NCI-H345 treated with DMSO at 0.1 percent for 48 hours (cell line): Measurements from ENCODE around the gene HORMAD2.

Experiments used
- DNase-seq: peaks from one replicate; lab custom pipeline; 2025; ENCODE audit not compliant: unreplicated experiment; lab: John Stamatoyannopoulos, UW

Gene HORMAD2

GRCh38 chr22:30079952-30080533, at the start of gene HORMAD2:
HORMAD2 (plus strand) TSS chr22:30080464; CDS start chr22:30093953, 13,489 bp downstream.
- DNase-seq, result no peak

GRCh38 chr22:30031328-30031727, 48.9 kb upstream of the HORMAD2 start:
- DNase-seq, result no peak

- DNase-seq, result no peak
These were observed 48.4 kb upstream of the HORMAD2 start for GRCh38 chr22:30031764-30032455.

GRCh38 chr22:30033137-30033536, 47.1 kb upstream of the HORMAD2 start:
- no peak for DNase-seq

- no peak for DNase-seq
These were observed 46.4 kb upstream of the HORMAD2 start for GRCh38 chr22:30033901-30034300.

GRCh38 chr22:30036656-30037055, 43.6 kb upstream of the HORMAD2 start:
- DNase-seq, result no peak

GRCh38 chr22:30038219-30038618, 42.0 kb upstream of the HORMAD2 start:
- no peak for DNase-seq

- DNase-seq, result no peak
These were observed 39.6 kb upstream of the HORMAD2 start for GRCh38 chr22:30040499-30041260.

GRCh38 chr22:30041475-30041874, 38.8 kb upstream of the HORMAD2 start:
- DNase-seq, result no peak

- DNase-seq, result no peak
These were observed 38.4 kb upstream of the HORMAD2 start for GRCh38 chr22:30041881-30042280.

- DNase-seq, result no peak
These were observed 37.1 kb upstream of the HORMAD2 start for GRCh38 chr22:30043161-30043560.

GRCh38 chr22:30044369-30044768, 35.9 kb upstream of the HORMAD2 start:
- no peak for DNase-seq

GRCh38 chr22:30044881-30045493, 35.3 kb upstream of the HORMAD2 start:
- no peak for DNase-seq

- DNase-seq, result no peak
These were observed 34.8 kb upstream of the HORMAD2 start for GRCh38 chr22:30045494-30045887.

- no peak for DNase-seq
These were observed 34.2 kb upstream of the HORMAD2 start for GRCh38 chr22:30045901-30046715.

GRCh38 chr22:30046716-30047363, 33.4 kb upstream of the HORMAD2 start:
- no peak for DNase-seq

- no peak for DNase-seq
These were observed 32.9 kb upstream of the HORMAD2 start for GRCh38 chr22:30047364-30047738.

GRCh38 chr22:30048681-30049080, 31.6 kb upstream of the HORMAD2 start:
- no peak for DNase-seq

- DNase-seq, result no peak
These were observed 26.0 kb upstream of the HORMAD2 start for GRCh38 chr22:30054067-30054763.

- DNase-seq, result no peak
These were observed 25.5 kb upstream of the HORMAD2 start for GRCh38 chr22:30054764-30055069.
